ENCODE results near the gene CCNL2. TPM values are rescaled to one million over a fixed set of nuclear protein-coding genes. Genes with fewer than 3 reads are reported as not detected.

Gene CCNL2
- total RNA-seq, 1 experiment from 2014 or later, result 142 TPM

- TF ChIP-seq ZNF532 (CRISPR knock-in tag; IDR thresholded peaks at IDR 0.05; ENCODE audit: borderline replicate concordance) (no peak), E2F4 (CRISPR knock-in tag; IDR thresholded peaks at IDR 0.05; ENCODE audit: borderline replicate concordance, low read depth) (0 out of 2 replicates have a peak, but pooled peaks have one; percentile 18), FOXP1 (CRISPR knock-in tag; IDR thresholded peaks at IDR 0.05; ENCODE audit: borderline replicate concordance) (peak; percentile 47; the same call in 1 of the 2 replicates), NFYB (CRISPR knock-in tag; conservative IDR thresholded peaks at IDR 0.05; ENCODE audit: low read depth) (no peak), ZNF317 (CRISPR knock-in tag; IDR thresholded peaks at IDR 0.05; ENCODE audit: borderline replicate concordance, low read depth) (no peak), CREB1 (CRISPR knock-in tag; IDR thresholded peaks at IDR 0.05) (no peak), ZNF219 (CRISPR knock-in tag; IDR thresholded peaks at IDR 0.05; ENCODE audit: borderline replicate concordance) (no peak), USF1 (CRISPR knock-in tag; IDR thresholded peaks at IDR 0.05) (no peak), ZNF281 (CRISPR knock-in tag; IDR thresholded peaks at IDR 0.05) (no peak), JUN (CRISPR knock-in tag; IDR thresholded peaks at IDR 0.05) (no peak), SP1 (CRISPR knock-in tag; conservative IDR thresholded peaks at IDR 0.05) (peak; percentile 96), ZNF232 (CRISPR knock-in tag; IDR thresholded peaks at IDR 0.05) (0 out of 2 replicates have a peak, but pooled peaks have one; percentile 56), ESRRA (CRISPR knock-in tag; IDR thresholded peaks at IDR 0.05; ENCODE audit: borderline replicate concordance) (no peak), MAX (CRISPR knock-in tag; IDR thresholded peaks at IDR 0.05) (peak; percentile 43; the same call in 1 of the 2 replicates)
These were observed 36.2 kb upstream of the CCNL2 start, which contains the start of gene VWA1 (continued) for GRCh38 chr1:1435106-1435903.

GRCh38 chr1:1434824-1435105 lies 35.6 kb upstream of the CCNL2 start:
- peak overlapping the region; percentile 84; the same call in 1 of the 2 replicates for H3K27ac Mint-ChIP-seq
- H3K4me3 Mint-ChIP-seq, result peak overlapping the region; percentile 71
- peaks cover 6% of the 10 kb centered on the region; the same call in 1 of the 2 replicates for H3K27me3 Mint-ChIP-seq (ENCODE audit: low read depth)
- ChIA-PET CTCF (interaction anchor here (1.3 to 1.5 kb wide), 3 partner anchors 27 to 63 kb away, joined by 5 to 7 read pairs (median 5); partner anchors contain the start of genes AURKAIP1 and MRPL20), POLR2A (interaction anchor here (2.5 kb wide), 1 partner anchor 27 kb away, joined by 7 read pairs; no protein-coding TSS in a partner anchor)
- H3K36me3 Mint-ChIP-seq, result no peaks in the 10 kb centered on the region
- ATAC-seq (no peak), DNase-seq (ENCODE audit: low spot score) (no peak)
- no peaks in the 10 kb centered on the region for H3K9me3 Mint-ChIP-seq
- peaks cover 27% of the 10 kb centered on the region for H3K4me1 Mint-ChIP-seq
- TF ChIP-seq USF2 (CRISPR knock-in tag; IDR thresholded peaks at IDR 0.05), result no peak
- no peak for TF ChIP-seq ZNF512 (CRISPR knock-in tag; IDR thresholded peaks at IDR 0.05; ENCODE audit: borderline replicate concordance)
- no peak for TF ChIP-seq ERG (CRISPR knock-in tag; IDR thresholded peaks at IDR 0.05)
- no peak for TF ChIP-seq ATF2 (CRISPR knock-in tag; IDR thresholded peaks at IDR 0.05; ENCODE audit: borderline replicate concordance, low read depth)
- TF ChIP-seq ZNF396 (CRISPR knock-in tag; IDR thresholded peaks at IDR 0.05; ENCODE audit: borderline replicate concordance), result no peak

All from WTC11 (cell line).